GM19397 (cell line): Measurements from ENCODE around the gene FMNL1.
A peak's percentile ranks its signal among the peaks of the same experiment; 100 is the strongest.

Experiments
- ATAC-seq: cut with Tn5 transposase; IDR thresholded peaks from one replicate; pipeline ENCODE4 v1.9.1; 2021; ENCODE audit warnings: mild to moderate bottlenecking, moderate library complexity; ENCODE audit not compliant: unreplicated experiment

Gene FMNL1

DNA sequence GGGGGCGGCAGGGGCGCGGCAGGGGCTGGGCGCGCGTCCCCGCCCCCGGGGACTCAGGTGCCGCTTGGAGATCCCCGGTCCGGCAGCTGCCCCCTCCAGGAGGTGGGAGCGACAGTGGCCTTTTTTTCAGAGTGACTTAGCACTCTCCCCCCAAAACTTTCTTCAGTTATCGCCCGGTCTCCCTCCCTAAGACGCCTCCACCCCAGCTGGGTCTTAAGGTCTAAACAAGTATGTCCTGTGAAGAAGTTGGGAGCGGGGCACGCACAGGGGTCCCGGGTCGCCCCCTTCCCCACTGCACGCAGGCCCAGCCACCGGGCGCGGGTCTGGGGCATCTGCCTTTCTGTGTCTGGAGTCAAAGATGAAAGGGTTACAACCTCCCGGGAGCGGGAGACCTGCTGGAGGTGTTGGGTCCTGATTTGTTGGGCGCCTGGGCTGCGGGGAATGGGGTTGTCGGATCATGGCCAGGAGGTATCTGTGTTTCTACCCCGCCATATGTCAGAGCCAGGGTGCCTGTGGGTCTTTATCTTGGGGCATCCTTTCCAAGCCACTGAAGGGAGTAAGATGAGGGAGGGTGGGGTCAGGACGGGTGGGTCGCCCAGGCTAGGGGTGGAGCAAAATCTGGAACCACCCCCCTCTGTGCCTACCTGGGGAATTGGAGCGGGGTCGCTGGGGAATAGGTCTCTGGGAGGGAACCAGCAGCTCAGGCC lies 757 bp downstream of the FMNL1 start:
- ATAC-seq: no peak

- no peak for ATAC-seq
Measured at GRCh38 chr17:45222996-45223538, 1.4 kb downstream of the FMNL1 start.

GRCh38 chr17:45223539-45224528 lies 2.1 kb downstream of the FMNL1 start:
- no peak for ATAC-seq

DNA sequence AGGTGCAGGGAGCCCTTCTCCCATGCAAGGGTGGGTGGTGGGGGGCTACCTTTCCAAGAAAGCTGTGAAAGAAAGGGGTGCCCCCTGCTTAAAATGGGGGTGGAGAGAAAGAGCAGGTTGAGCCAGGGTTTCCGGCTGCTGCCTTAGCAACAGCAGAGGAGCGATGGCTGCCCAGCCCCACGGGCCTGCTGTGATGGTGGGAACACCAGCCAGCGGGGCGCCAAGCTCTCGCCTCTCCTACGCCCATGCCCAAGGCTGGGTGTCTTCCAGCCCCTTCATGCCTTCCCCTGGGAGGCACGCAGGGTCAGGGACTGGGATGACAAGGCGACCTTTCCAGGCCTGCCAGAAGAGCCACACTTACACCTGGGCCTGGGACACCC lies 3.0 kb downstream of the FMNL1 start:
- ATAC-seq: no peak

DNA sequence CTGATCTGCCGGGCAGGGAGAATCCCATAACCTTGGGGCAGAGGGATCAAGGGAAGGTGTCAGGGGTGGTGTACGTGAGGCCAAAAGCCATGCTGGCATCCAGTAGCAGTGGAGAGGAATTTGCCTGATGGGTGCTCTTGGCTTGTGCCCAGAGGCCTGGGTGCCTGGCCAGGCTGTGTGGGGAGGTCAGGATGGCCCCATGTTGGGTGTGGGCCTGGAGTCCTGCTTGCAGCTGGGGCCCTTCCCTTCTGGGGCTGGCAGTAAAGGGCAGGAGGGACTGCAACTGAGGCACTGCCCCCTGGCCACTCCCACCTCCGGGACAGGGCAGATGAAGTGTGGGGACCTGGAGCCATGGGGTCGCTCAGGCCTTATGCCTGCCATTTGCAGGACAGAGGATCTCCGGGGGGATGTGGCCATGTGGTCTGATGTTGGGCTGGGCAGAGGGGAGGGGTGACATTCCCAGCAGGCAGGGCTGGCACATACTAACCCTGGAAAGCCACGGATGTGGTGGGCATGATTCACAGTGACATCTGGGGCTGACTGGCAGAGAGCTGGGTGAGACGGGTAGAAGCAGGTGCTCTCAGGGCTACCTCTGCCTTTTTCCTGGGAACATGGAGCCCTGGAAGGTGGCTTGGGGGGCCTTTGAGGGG lies 3.5 kb downstream of the FMNL1 start:
- no peak for ATAC-seq

DNA sequence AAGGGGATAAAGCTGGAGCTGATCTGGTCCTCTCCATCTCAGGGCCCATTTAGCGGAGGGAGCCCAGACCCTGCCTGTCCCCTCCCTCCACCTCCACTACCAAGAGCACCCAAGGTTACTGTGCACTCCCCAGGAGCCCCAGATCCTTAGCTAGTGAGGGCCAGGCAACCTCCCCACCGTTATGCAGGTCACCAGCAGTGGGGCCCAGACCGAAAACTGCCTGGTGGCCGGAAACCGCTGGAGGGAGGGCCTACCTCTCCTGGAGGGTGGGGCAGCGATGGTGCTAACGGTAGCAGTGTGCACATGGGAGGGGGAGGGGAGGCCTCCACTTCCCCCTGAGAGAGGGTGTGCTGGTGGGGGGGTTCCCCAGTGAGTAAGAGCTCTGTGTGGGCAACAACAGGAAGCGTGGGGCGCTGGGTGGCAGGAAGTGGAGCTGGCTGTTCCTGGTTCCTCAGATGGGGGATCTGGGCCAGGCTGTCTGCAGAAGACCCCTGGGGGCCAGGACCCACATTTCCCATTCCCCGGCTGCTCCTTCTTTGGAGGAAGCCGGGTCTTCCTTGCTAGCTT lies 4.4 kb downstream of the FMNL1 start:
- peak; percentile 35 for ATAC-seq

- no peak for ATAC-seq
Measured at GRCh38 chr17:45226576-45226975, 4.9 kb downstream of the FMNL1 start.

DNA sequence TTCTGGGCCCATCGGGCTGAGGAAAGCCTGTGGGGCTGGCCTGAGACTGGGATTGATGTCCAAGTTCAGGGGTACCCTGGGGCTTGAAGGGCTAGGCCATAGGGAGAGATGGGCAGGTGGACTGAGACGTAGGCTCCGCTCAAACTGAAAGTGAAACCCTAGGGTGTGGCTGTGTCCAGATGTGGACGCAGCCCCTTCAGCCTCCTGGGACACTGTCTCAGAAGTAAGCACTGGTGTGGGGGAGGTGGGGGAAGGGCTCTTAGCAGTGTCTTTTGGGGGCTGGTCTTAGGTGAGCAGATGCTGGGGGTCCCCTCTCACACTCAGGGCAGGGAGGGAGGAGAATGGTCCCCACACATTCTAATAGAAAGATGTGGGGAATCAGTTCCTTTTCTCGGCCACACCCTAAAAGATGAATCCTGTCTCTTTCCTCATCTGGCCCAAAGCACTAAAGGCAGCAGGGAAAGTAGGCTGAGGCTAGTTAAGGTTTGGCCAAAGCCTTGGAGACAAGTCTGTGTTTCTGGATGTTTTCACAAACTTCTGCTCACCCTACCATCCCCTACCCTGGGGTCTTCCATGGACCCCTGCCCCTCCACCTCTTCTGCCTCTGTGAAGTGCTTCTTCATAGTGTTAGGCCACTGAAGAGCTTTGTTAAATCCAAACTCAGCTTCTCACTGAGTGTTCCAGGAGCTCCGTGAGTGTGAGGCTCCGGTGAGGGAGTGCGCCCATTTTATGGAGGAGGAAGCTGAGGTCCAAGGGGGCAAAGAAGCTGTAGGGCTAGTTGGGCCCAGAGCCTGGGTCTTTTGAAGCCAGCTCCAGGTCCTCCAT lies 5.6 kb downstream of the FMNL1 start:
- no peak for ATAC-seq

- no peak for ATAC-seq
Measured at GRCh38 chr17:45227926-45228762, 6.5 kb downstream of the FMNL1 start.

DNA sequence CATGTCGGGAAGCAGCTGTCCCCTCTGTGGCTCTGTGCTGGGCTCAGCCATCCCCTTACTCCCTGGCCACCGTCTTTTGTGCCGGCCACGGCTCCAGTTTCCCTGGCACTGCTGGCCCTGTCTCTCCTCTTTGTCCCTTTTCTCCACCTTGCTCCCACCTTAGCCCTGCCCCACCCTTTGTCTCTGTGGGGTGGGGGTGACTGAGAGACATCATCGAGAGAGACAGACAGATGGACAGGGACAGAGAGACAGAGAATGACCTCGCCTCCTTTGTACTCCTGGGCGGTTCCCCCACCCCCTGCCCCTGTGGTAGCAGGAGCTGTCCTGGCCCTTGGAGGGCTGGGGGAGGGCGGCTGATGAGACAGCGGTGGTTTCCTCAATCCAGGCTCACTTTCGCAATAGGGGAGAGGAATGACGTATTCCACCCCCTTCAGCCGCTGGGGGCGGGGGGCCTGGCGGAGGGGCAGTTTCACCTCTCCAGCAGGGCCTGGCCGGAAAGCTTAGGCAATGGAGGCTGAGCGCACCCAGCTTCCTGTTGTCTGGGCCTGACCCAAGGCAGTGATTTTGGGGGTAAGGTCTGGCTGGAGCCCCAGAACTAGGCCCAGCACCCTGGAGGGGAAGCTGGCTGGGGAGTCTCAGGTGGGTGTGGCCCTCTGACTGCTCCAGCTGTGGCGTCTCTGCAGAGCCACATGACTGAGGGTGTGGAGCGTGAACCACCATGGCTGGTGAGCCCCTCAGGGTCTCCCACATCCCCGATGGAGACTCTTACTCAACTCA lies 7.3 kb downstream of the FMNL1 start:
- no peak for ATAC-seq

GRCh38 chr17:45229681-45230409 lies 8.2 kb downstream of the FMNL1 start:
- ATAC-seq: no peak

GRCh38 chr17:45230410-45230786 lies 8.7 kb downstream of the FMNL1 start:
- ATAC-seq: no peak

DNA sequence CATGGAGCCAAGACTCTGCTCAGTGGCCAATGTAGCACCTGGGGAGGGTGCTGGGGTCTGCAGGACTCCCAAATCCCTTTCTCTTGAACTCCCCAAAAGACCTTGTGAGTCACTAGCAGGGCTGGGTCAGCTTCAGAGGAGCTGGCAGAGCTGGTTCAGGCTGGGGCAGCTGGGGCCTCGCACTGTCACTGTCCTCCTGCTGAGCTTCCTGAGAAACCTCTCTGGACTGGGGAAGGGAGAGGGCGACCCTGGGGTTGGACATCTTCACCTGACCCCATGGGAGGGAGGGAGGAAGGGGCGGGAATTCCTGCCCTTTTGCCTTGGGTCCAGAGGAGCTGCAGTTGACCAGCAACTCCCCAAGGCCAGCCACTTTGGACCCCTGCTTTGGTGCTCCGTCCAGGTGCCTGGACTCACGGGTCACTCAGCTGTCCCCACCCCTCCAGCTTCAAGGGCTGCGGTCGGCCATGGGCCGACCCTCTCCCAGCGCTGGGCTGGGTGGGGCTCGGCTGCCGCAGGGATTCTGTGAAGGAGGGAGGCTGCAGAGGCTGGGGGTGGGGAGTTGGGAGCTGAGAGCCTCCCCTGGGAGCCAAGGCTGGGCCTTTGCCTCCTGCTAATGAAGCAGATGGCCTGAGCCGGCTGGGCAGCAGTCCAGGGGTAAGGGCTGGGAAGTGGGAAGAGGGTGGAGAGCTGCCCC lies 9.2 kb downstream of the FMNL1 start:
- no peak for ATAC-seq

GRCh38 chr17:45231481-45232116 lies 9.9 kb downstream of the FMNL1 start:
- ATAC-seq: no peak

DNA sequence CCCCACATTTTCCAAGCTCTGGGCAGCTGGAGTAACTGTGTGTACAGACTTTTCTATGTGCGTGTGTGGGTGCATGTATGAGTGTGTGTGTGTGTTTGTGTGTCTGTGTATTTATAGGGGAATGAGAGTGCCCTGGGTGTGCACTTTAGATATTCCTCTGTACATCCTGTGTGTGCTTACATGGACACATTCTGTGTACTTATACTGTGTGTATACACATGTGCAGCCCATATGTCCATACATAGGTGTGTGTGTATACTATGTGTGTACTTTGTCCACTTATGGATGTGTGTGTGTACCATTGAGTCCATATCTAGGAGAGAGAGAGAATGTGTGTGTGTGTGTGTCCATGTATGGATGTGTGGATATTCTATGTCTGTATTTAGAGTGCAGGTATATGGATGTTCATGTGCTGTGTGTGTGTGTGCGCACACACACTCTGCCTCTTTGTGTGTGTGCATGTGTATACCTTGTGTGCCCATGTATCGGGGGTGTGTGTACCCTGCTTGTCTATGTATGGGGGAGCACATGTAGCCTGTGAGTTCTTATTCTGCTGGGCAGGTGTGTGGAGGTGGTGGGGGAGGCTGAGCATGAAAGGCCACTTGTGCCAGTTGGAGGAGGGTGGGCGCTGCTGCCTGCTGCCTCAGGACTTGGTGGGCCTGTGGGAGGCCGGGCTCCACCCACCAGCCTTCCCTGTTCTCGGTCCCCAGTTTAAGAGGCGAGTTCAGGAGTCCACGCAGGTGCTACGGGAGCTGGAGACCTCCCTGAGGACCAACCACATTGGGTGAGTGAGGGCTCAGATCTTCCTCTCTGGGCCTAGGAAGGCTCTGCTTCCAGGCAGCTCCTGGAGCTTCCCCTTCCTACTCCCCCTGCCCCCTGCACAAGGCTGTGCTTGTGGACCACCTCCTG lies 11.1 kb downstream of the FMNL1 start:
- ATAC-seq: no peak

DNA sequence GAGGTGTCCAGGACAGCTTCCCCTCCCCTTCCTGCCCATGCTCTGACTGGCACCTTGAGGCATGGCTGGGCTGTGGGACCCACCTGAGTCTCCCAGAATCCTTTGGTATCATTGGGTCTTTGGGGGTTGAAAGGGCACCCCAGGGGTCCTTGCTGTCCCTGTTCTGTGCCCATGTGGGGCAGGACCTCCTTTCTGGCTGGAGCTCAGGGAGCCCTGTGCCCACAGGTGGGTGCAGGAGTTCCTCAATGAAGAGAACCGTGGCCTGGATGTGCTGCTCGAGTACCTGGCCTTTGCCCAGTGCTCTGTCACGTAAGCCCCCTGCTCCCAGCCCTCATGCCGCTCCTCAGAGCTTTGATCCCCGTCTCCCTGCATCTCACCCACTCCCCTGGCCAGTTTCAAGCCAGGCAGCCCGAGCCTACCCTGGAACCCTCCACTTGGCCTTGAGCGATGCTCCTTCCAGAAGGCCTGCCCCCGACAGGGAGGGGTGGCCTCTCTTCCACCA lies 11.8 kb downstream of the FMNL1 start:
- no peak for ATAC-seq
